T47D (cell line): Measurements from ENCODE around the gene ADPRHL1.
"Not testable (repeated sequence)": the region's sequence is repeated elsewhere in the genome, so short reads cannot be mapped to it uniquely, and the experiment has no call there.

Experiments
- DNase-seq, 2 experiments: peaks; one replicate each; pipeline versions ENCODE4 v3.0.0 to v3.0.0-alpha.2; 2011 to 2012; ENCODE audit warnings: low read depth in 1 of 2, low spot score in 1 of 2
- JUND ChIP-seq: IDR thresholded peaks from 2 replicates; pipeline ENCODE4 v1.6.1; 2012; ENCODE audit warnings: low read depth
- in situ Hi-C: cut with HindIII; loops from 2 replicates; pipeline ENCODE4 v1.10.0; 2016; ENCODE audit warnings: low sequenced_read_pairs, low pct_unique_long_range_greater_than_20kb

Gene ADPRHL1

DNA sequence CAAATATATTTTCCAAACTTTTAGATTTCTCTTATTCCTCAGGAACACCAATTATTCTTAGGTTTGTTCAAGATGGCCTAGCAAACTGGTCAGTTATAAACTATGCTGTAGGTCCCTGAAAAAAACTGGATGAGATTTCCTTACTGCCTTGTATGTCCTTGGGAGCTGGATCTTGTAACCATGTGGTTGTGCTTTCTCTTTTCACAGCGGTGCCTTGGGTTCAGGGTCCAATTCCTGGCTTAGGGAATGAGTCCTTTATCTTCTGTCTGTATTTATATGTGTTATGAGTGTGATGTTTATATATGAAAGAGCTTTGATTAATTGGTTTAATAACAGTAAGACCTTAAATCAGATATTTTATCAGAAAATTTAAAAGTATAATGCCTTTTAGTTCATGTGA lies 65.9 kb downstream of the ADPRHL1 start:
- TF ChIP-seq JUND, result no peak
- no peak for DNase-seq
- in situ Hi-C loops, result no loop called here

DNA sequence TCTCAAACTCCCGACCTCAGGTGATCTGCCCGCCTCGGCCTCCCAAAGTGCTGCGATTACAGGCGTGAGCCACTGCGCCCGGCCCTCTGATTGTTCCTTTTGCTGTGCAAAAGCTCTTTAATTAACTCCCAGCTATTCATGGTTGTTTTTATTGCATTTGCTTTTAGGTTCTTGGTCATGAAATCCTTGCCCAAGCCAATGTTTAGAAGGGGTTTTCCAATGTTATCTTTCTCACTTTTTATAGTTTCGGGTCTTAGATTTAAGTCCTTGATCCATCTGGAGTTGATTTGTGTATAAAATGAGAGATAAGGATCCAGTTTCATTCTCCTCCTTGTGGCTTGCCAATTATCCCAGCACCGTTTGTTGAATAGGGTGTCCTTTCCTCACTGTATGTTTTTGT lies 70.2 kb downstream of the ADPRHL1 start:
- in situ Hi-C loops, result no loop called here
- no peak for TF ChIP-seq JUND
- no peak for DNase-seq

- DNase-seq, in situ Hi-C loops: not testable (repeated sequence)
Observed at GRCh38 chr13:113382542-113382941, 70.7 kb downstream of the ADPRHL1 start.

DNA sequence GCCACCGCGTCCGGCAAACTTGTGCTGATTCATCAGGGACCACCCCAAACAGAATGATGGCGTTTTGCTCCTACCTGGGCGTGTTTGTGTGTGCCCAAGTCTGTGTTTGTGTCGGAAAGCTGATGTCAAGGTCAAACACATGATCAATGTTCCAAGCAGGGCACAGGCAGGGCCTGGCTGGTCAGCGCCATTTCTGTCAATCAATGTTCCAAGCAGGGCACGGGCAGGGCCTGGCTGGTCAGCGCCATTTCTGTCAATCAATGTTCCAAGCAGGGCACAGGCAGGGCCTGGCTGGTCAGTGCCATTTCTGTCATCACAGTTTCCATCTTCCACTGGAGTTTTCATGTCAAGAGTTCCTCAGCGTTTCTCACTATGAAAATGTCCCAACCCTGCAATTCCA lies 74.5 kb downstream of the ADPRHL1 start:
- no peak for DNase-seq
- in situ Hi-C loops, result no loop called here
- TF ChIP-seq JUND, result no peak

- no peak for TF ChIP-seq JUND
- in situ Hi-C loops, result no loop called here
- DNase-seq, result no peak
Observed at GRCh38 chr13:113374511-113375175, 78.6 kb downstream of the ADPRHL1 start.

- in situ Hi-C loops, result no loop called here
- no peak for TF ChIP-seq JUND
- no peak for DNase-seq
Observed at GRCh38 chr13:113373811-113374485, 79.3 kb downstream of the ADPRHL1 start.

DNA sequence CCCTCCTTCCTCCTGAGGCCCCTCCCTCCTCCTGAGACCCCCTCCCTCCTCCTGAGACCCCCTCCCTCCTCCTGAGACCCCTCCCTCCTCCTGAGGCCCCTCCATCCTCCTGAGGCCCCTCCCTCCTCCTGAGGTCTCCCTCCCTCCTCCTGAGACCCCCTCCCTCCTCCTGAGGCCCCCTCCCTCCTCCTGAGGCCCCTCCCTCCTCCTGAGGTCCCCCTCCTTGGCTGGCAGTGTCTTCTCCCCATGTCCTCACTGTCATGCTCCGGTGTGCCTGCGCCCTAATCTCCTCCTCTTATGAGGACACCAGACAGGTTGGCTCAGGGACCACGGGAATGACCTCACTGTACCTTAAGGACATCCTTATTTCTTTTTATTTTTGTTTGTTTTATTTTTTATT lies 81.6 kb downstream of the ADPRHL1 start:
- DNase-seq, in situ Hi-C loops: not testable (repeated sequence)

DNA sequence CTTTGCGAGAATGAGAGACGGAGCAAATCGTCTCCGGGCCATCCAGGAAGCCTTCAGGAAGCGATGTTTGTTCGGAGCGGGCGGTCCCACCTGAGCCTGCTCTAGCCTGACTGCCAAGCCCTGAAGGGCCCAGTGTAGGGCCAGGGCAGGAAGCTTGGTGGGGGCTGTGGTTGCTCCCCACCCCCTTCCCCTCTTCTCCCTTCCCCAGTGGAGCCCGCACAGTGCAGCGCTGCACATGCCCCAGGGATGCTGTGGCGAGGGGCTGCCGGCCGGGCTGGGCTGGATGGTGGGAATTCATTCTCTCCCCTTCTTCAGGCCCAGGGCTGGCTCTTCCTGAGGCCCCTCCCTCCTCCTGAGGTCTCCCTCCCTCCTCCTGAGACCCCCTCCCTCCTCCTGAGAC lies 82.2 kb downstream of the ADPRHL1 start:
- TF ChIP-seq JUND, result no peak
- DNase-seq, result no peak
- in situ Hi-C loops, result no loop called here

DNA sequence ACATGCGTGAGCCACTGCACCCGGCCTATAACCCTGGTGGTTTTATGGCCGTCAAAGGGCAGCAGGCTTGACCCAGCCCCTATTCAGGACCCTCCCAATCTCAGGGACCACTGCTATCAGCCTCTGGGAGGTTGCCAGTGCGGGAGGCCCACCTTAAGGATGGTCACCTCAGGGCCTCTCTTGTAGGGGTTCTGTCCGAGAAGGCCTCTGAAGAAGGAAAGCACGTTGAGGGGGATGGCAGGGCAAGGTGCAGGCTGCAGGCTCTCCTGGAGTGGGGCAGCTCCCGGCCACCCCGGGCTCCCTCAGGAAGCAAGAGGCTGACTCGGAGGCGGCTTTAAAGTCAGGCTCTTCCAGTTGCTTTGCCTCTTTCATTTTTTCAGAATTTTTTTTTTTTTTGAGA lies 83.4 kb downstream of the ADPRHL1 start:
- no peak for TF ChIP-seq JUND
- in situ Hi-C loops, result no loop called here
- DNase-seq, result no peak

DNA sequence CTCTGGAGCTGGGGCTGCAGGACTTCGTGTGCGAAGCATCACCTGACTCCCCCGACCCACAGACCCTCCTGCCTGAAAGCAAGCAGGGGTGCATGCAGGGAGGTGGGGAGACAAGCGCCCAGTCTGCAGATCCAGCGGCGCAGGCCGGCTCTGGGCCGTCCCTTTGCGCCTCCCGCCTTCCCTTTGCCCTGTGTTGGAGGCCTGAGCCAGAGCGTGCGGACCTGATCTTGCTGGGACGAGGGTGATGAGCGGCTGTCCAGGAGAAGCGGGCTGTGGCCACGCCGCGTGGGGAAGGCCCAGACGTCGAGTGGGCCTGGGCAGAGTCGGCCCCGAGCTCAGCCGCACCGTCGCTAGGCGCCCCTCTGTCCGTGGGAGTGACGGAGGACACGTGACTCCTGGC lies 84.1 kb downstream of the ADPRHL1 start:
- TF ChIP-seq JUND, result no peak
- in situ Hi-C loops, result no loop called here
- DNase-seq, result no peak

GRCh38 chr13:113368353-113368752 lies 84.9 kb downstream of the ADPRHL1 start:
- DNase-seq, in situ Hi-C loops: not testable (repeated sequence)

GRCh38 chr13:113367771-113368170 lies 85.5 kb downstream of the ADPRHL1 start:
- no peak for TF ChIP-seq JUND

DNA sequence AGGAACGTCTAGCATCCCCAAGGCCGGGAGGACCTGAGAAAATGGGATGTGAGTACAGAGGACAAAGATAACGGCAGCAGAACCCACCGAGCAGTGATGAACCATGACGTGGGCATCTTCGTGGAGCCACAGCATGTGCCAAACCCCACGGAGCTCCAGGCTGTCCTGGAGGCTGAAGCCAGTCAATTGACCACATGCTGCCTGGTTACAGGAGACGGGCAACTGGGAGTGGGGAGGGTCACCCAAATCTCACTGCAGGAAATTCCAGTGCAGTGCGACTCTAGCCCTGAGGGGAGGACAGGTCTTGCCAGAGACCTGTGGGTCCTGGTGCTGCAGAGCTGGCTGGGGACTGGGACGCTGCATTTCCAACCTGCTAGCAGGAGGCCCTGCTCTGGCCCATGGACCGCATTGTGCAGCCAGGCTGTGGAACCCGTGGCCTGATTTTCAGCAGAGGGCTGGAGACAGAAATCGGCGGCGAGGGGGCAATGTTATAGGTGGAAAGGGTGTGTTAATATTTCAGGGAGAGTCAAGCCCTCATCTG lies 86.2 kb downstream of the ADPRHL1 start:
- no peak for TF ChIP-seq JUND
- in situ Hi-C loops, result no loop called here

More at GRCh38 chr13:113367771-113368170, 85.5 kb downstream of the ADPRHL1 start:
- in situ Hi-C loops, result no loop called here
- DNase-seq, result no peak

More for the DNA sequence above, 86.2 kb downstream of the ADPRHL1 start:
- DNase-seq, result no peak
